ENCODE results near the gene LY6G5C. TPM values are rescaled to one million over a fixed set of nuclear protein-coding genes. Genes with fewer than 3 reads are reported as not detected.

Gene LY6G5C
- total RNA-seq, 3 donors from 2014 or later, result 1.7 to 4.2 (median 2.1) TPM

DNA sequence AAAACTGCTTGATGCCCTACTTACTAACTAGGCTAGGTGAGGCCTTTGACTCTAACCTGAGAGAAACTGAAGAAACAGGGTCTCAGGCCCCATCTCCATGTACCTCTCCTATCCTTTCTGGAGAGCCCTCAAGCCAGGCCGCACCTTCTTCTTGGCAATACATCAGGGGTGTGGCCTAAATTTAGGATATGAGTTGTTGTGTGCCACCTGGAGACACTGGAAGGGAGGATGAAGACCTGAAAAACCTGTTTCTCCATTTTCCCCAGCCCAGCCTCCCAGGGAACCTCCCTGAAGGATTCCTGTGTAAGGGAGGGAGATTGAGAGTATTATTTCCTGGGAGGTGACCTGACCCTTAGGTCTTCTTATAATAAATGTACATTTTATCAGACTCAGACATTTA is 37.4 kb upstream of the LY6G5C start:
- DNase-seq, result peak in 2 of 3 donors; percentile 52 to 79

GRCh38 chr6:31717499-31718222 is 36.8 kb upstream of the LY6G5C start:
- ATAC-seq (no peak), DNase-seq (no peak)

More for the DNA sequence above, 37.4 kb upstream of the LY6G5C start:
- TF ChIP-seq, protein P1, sequence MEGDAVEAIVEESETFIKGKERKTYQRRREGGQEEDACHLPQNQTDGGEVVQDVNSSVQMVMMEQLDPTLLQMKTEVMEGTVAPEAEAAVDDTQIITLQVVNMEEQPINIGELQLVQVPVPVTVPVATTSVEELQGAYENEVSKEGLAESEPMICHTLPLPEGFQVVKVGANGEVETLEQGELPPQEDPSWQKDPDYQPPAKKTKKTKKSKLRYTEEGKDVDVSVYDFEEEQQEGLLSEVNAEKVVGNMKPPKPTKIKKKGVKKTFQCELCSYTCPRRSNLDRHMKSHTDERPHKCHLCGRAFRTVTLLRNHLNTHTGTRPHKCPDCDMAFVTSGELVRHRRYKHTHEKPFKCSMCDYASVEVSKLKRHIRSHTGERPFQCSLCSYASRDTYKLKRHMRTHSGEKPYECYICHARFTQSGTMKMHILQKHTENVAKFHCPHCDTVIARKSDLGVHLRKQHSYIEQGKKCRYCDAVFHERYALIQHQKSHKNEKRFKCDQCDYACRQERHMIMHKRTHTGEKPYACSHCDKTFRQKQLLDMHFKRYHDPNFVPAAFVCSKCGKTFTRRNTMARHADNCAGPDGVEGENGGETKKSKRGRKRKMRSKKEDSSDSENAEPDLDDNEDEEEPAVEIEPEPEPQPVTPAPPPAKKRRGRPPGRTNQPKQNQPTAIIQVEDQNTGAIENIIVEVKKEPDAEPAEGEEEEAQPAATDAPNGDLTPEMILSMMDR (IDR thresholded peaks at IDR 0.05), result no peak
- ATAC-seq, result peak; percentile 87
- H3K4me1 ChIP-seq (ENCODE audit: low read depth), result peaks cover 25% of the 10 kb centered on the region
- no peaks in the 10 kb centered on the region for H3K9me3 ChIP-seq
- intact Hi-C loops (cut with DNase I, micrococcal nuclease), result no loop called here
- H3K36me3 ChIP-seq (ENCODE audit: low read depth), result no peaks in the 10 kb centered on the region
- no peak overlapping the region for H3K4me3 ChIP-seq

GRCh38 chr6:31715022-31715958 is 34.4 kb upstream of the LY6G5C start, which contains the start of gene LY6G6D:
Gene LY6G6D, plus strand, starts transcription at chr6:31715348. Its CDS starts 8 bp downstream, at chr6:31715356.
- peaks cover 33% of the 10 kb centered on the region for H3K4me1 ChIP-seq (ENCODE audit: low read depth)
- no peak within 1 kb of the TSS for H3K4me3 ChIP-seq
- H3K9me3 ChIP-seq, result no peaks in the 10 kb centered on the region
- ATAC-seq (no peak), DNase-seq (no peak)
- H3K36me3 ChIP-seq (ENCODE audit: low read depth), result no peaks in the 10 kb centered on the region
- TF ChIP-seq, protein P1 (IDR thresholded peaks at IDR 0.05), result no peak
- intact Hi-C loops (cut with DNase I, micrococcal nuclease), result no loop called here

More at GRCh38 chr6:31717499-31718222, 36.8 kb upstream of the LY6G5C start:
- Histone ChIP-seq H3K9me3 (no peaks in the 10 kb centered on the region), H3K36me3 (ENCODE audit: low read depth) (no peaks in the 10 kb centered on the region), H3K4me1 (ENCODE audit: low read depth) (peaks cover 25% of the 10 kb centered on the region), H3K4me3 (no peak overlapping the region)
- intact Hi-C loops (cut with DNase I, micrococcal nuclease), result no loop called here
- TF ChIP-seq, protein P1 (IDR thresholded peaks at IDR 0.05), result no peak

DNA sequence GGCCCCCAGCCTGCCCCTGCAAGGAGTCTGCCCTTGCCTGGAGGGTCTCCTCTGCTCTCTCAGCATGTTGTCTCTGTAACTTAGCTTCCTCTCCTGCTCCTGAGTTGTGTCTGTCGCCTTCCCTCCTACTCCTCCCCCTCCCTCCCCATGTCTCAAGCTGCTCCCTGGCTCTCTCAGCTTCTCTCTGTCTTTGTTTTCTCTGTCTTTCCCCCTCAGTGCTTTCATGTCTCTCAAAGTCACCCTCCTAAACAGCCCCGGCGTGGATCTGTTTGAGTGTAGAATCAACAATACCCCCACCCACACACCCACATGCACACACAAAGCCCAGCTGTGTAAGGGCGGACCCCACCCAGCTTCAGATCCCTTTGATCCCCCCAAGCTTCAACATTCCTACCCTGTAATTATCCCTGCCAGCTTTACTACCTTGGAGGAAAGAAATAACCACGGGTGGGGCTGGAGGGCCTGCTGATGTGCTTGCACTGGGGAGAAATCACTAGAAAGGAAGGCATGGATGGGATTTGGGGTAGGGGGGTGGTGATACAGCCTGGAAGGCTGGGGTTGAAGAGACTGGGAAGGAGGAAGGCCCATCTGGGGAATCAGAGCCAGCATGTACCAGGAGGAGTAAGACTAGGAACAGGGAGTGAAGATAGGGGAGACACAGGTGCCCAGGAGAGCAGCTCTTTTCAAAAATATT is 33.3 kb upstream of the LY6G5C start:
- ATAC-seq, result peak; percentile 29
- Histone ChIP-seq H3K36me3 (ENCODE audit: low read depth) (no peaks in the 10 kb centered on the region), H3K4me1 (ENCODE audit: low read depth) (peaks cover 32% of the 10 kb centered on the region), H3K9me3 (no peaks in the 10 kb centered on the region), H3K4me3 (no peak overlapping the region)
- TF ChIP-seq, protein P1 (IDR thresholded peaks at IDR 0.05), result no peak
- DNase-seq, result peak in 1 of 3 donors; percentile 44
- intact Hi-C loops (cut with DNase I, micrococcal nuclease), result no loop called here

DNA sequence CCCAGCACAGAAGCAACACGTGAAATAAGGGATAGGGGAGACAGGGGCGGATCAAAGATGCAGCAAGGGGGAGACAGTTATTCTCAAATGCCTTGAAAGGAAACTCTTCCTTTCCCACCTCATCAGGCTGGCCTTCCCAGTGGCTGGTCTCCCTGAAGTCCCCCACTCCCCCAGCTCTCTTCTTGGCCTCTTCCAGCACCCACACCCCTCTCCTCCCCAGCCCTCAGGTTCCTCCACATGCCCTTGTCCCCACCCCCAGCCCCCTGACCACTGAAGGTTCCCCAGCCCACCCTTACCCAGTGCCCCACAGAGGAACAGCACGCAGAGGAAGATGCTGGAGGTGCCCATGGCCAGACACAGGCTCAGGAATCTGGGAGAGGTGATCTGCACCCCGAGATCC is 32.6 kb upstream of the LY6G5C start:
- intact Hi-C loops (cut with DNase I, micrococcal nuclease), result no loop called here
- ATAC-seq (no peak), DNase-seq (no peak)
- TF ChIP-seq, protein P1 (IDR thresholded peaks at IDR 0.05), result no peak
- no peaks in the 10 kb centered on the region for H3K36me3 ChIP-seq (ENCODE audit: low read depth)
- H3K4me1 ChIP-seq (ENCODE audit: low read depth), result peaks cover 25% of the 10 kb centered on the region
- H3K9me3 ChIP-seq, result no peaks in the 10 kb centered on the region
- no peak overlapping the region for H3K4me3 ChIP-seq
